Measurements from ENCODE around the gene SHISAL2A.
A peak's percentile ranks its signal among the peaks of the same experiment; 100 is the strongest.

The SHISAL2A gene

GRCh38 chr1:52662645-52663313 is 29.8 kb downstream of the SHISAL2A start:
- DNase-seq = no peak

- DNase-seq = no peak
Observed at GRCh38 chr1:52663716-52664115, 30.7 kb downstream of the SHISAL2A start.

- DNase-seq = no peak
Observed at GRCh38 chr1:52665006-52665941, 32.3 kb downstream of the SHISAL2A start.

GRCh38 chr1:52667290-52667689 is 34.3 kb downstream of the SHISAL2A start:
- DNase-seq = no peak

- DNase-seq = no peak
Observed at GRCh38 chr1:52667984-52668383, 35.0 kb downstream of the SHISAL2A start.

GRCh38 chr1:52668711-52669110 is 35.7 kb downstream of the SHISAL2A start:
- DNase-seq = no peak

- no peak for DNase-seq
Observed at GRCh38 chr1:52669696-52670095, 36.7 kb downstream of the SHISAL2A start.

- no peak for DNase-seq
Observed at GRCh38 chr1:52670604-52671003, 37.6 kb downstream of the SHISAL2A start.

- no peak for DNase-seq
Observed at GRCh38 chr1:52672946-52673345, 40.0 kb downstream of the SHISAL2A start.

GRCh38 chr1:52673513-52673912 is 40.5 kb downstream of the SHISAL2A start:
- no peak for DNase-seq

- no peak for DNase-seq
Observed at GRCh38 chr1:52674497-52675384, 41.8 kb downstream of the SHISAL2A start.

- DNase-seq = no peak
Observed at GRCh38 chr1:52676249-52676903, 43.4 kb downstream of the SHISAL2A start.

GRCh38 chr1:52677076-52677806 is 44.3 kb downstream of the SHISAL2A start:
- no peak for DNase-seq

GRCh38 chr1:52679048-52679447 is 46.1 kb downstream of the SHISAL2A start:
- no peak for DNase-seq

- no peak for DNase-seq
Observed at GRCh38 chr1:52679498-52679897, 46.5 kb downstream of the SHISAL2A start.

GRCh38 chr1:52680353-52680752 is 47.4 kb downstream of the SHISAL2A start:
- no peak for DNase-seq

GRCh38 chr1:52681136-52681535 is 48.2 kb downstream of the SHISAL2A start:
- no peak for DNase-seq

- DNase-seq = no peak
Observed at GRCh38 chr1:52683367-52683940, 50.5 kb downstream of the SHISAL2A start.

- DNase-seq = no peak
Observed at GRCh38 chr1:52684545-52684944, 51.6 kb downstream of the SHISAL2A start.

- peak; percentile 73 for DNase-seq
Observed at GRCh38 chr1:52686261-52686751, 53.3 kb downstream of the SHISAL2A start.

- no peak for DNase-seq
Observed at GRCh38 chr1:52686830-52687229, 53.9 kb downstream of the SHISAL2A start.

Measured in NCI-H1694 treated with DMSO at 0.1 percent for 48 hours (cell line).